ENCODE data around the gene IL17REL. TPM values are rescaled to one million over a fixed set of nuclear protein-coding genes. Genes with fewer than 3 reads are reported as not detected.

IL17REL gene
- total RNA-seq, 1 experiment from 2014 or later, result 0.24 TPM

DNA sequence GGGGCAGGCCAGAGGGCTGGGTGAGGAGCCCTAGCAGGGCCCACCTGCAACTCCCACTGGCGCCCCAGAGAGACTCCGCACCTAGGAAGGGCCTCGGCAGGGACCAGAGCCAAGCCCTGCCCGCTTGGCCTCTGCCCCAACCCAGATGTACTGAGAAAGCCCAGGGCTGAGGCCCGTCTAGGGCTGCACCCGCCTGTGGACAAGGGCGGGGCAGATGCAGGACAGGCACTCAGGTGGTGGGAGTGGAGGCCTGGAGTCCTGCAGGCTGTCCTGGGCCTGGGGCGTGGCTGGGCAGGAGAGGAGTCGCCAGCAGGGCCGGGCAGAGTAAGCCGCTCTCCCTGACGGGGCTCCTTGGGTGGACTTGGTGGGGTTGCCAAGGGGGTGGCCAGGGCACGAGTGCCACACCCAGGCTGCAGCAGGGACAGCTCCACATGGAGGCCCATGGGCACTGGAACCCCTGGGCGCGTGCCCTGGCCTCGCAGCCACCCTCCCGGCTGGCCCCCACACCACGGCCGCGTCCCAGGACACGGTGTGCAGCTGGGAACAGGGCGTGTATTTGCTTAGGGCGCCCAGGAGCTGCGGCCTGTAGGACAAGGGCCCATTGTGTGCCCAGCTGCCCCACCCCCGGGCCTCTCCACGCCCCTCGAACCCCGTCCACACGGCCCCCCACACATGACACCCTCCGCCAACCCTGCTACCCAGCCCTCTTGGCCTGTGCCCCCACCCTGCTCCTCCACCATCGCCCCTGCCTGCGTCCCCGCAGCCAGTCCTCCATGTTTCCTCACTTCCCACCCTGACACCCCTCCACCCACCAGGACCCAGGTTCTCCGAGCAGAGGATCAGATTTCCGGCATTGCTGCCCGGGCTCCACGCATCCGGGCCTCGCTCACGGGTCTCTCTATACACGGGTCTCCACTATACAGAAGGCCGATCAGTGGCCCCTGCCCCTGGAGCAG, 63.3 kb downstream of the IL17REL start (continued):
- TF ChIP-seq IRF1 (CRISPR knock-in tag; IDR thresholded peaks at IDR 0.05), result no peak
- TF ChIP-seq, protein P1, sequence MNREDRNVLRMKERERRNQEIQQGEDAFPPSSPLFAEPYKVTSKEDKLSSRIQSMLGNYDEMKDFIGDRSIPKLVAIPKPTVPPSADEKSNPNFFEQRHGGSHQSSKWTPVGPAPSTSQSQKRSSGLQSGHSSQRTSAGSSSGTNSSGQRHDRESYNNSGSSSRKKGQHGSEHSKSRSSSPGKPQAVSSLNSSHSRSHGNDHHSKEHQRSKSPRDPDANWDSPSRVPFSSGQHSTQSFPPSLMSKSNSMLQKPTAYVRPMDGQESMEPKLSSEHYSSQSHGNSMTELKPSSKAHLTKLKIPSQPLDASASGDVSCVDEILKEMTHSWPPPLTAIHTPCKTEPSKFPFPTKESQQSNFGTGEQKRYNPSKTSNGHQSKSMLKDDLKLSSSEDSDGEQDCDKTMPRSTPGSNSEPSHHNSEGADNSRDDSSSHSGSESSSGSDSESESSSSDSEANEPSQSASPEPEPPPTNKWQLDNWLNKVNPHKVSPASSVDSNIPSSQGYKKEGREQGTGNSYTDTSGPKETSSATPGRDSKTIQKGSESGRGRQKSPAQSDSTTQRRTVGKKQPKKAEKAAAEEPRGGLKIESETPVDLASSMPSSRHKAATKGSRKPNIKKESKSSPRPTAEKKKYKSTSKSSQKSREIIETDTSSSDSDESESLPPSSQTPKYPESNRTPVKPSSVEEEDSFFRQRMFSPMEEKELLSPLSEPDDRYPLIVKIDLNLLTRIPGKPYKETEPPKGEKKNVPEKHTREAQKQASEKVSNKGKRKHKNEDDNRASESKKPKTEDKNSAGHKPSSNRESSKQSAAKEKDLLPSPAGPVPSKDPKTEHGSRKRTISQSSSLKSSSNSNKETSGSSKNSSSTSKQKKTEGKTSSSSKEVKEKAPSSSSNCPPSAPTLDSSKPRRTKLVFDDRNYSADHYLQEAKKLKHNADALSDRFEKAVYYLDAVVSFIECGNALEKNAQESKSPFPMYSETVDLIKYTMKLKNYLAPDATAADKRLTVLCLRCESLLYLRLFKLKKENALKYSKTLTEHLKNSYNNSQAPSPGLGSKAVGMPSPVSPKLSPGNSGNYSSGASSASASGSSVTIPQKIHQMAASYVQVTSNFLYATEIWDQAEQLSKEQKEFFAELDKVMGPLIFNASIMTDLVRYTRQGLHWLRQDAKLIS (CRISPR knock-in tag; IDR thresholded peaks at IDR 0.05; ENCODE audit: borderline replicate concordance), result no peak
- no peak for TF ChIP-seq SP1 (CRISPR knock-in tag; conservative IDR thresholded peaks at IDR 0.05)
- TF ChIP-seq HMGA2 (CRISPR knock-in tag; IDR thresholded peaks at IDR 0.05), result no peak

DNA sequence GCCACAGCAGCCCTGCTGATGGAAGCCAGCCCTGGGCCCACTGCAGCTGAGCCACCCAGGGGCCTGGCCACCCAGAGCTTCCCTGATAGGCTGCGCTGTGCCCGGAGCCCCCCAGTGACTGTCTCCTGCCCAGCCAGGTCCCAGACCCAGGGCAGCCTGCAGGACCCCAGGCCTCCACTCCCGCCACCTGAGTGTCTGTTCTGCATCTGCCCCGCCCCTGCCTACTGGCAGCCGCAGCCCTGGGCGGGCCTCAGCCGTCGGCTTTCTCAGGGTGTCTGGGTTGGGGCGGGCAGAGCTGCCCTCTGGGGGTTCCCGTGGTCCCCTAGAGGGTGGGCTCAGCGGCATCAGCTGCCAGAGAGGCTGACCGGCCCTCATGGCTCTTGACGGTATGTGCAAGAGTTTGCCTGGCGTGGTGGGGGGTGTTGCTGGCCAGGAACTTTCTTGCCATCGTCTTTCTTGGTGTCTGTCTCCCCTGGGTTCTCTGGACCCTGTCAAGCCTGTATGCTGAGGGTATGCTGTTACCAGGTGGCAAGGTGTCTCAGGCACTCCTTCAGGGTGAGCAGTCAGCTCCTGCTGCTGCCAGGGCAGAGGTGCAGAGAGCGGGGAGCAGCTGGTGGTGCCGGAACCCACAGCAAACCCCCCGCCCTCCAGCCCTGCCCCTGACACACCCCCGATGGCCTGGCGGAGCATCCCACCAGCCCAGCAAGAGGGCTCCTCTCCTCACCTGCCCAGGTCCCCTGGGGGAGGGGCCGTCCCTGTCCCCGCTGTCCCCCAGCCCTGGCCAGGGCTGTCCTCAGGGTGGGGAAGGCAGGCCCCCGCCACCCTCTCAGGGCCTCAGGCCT, 64.2 kb downstream of the IL17REL start:
- Mint-ChIP-seq H3K9me3 (no peaks in the 10 kb centered on the region), H3K4me3 (no peak overlapping the region), H3K27me3 (ENCODE audit: low read depth) (no peaks in the 10 kb centered on the region), H3K27ac (no peak overlapping the region), H3K36me3 (no peaks in the 10 kb centered on the region), H3K4me1 (peaks cover 8% of the 10 kb centered on the region)
- ChIA-PET POLR2A (no interaction called here), CTCF (interaction anchor here (1.2 to 2.3 kb wide), 3 partner anchors 32 to 45 kb away, joined by 3 to 11 read pairs (median 4); no protein-coding TSS in a partner anchor)
- DNase-seq (ENCODE audit: low spot score) (no peak), ATAC-seq (no peak)
- TF ChIP-seq ATF2 (CRISPR knock-in tag; IDR thresholded peaks at IDR 0.05; ENCODE audit: borderline replicate concordance, low read depth) (no peak), SP1 (CRISPR knock-in tag; conservative IDR thresholded peaks at IDR 0.05) (no peak), ESRRA (CRISPR knock-in tag; IDR thresholded peaks at IDR 0.05; ENCODE audit: borderline replicate concordance) (no peak), NFATC4 (CRISPR knock-in tag; IDR thresholded peaks at IDR 0.05) (no peak), SMAD3 (CRISPR knock-in tag; IDR thresholded peaks at IDR 0.05; ENCODE audit: borderline replicate concordance) (no peak)
- TF ChIP-seq, protein P1 (CRISPR knock-in tag; IDR thresholded peaks at IDR 0.05; ENCODE audit: borderline replicate concordance), result no peak
- TF ChIP-seq, protein P2, sequence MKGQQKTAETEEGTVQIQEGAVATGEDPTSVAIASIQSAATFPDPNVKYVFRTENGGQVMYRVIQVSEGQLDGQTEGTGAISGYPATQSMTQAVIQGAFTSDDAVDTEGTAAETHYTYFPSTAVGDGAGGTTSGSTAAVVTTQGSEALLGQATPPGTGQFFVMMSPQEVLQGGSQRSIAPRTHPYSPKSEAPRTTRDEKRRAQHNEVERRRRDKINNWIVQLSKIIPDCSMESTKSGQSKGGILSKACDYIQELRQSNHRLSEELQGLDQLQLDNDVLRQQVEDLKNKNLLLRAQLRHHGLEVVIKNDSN (CRISPR knock-in tag; IDR thresholded peaks at IDR 0.05), result no peak

Measured in WTC11 (cell line).